Kidney epithelial cell (primary cell): ENCODE results near the gene TM6SF1. TPM values are rescaled to one million over a fixed set of nuclear protein-coding genes. Genes with fewer than 3 reads are reported as not detected.

Source experiments
- DNase-seq: peaks from one replicate; pipeline ENCODE4 v3.0.0-alpha.2; 2010; ENCODE audit warnings: low read depth
- H3K27me3 ChIP-seq: 2 replicates; pipeline ENCODE4 v1.6.0; 2011; ENCODE audit warnings: low read length; ENCODE audit not compliant: control insufficient read depth, insufficient read depth
- H3K36me3 ChIP-seq: 2 replicates; pipeline ENCODE4 v1.5.1; 2011; ENCODE audit warnings: low read length; ENCODE audit not compliant: control insufficient read depth, insufficient read depth
- H3K4me3 ChIP-seq: 2 replicates; pipeline ENCODE4 v1.5.1; 2011; ENCODE audit warnings: low read depth, mild to moderate bottlenecking, control low read depth, low read length
- CTCF ChIP-seq: IDR thresholded peaks from 2 replicates; pipeline ENCODE4 v1.5.1; 2011; ENCODE audit warnings: mild to moderate bottlenecking, moderate library complexity, low read length, control low read depth, inconsistent platforms; ENCODE audit not compliant: insufficient read depth, poor library complexity, severe bottlenecking
- total RNA-seq: library from RNA; depleted of rRNA; stranded (reverse); fragments of >200 nt; gene quantifications from 2 replicates; pipeline ENCODE4 v1.2.3, GENCODE V29; 2015

The TM6SF1 gene
- total RNA-seq, 1 donor from 2014 or later, result 21.4 TPM

- Histone ChIP-seq H3K4me3 (no peak overlapping the region), H3K36me3 (no peaks in the 10 kb centered on the region), H3K27me3 (no peaks in the 10 kb centered on the region)
- DNase-seq, result no peak
- TF ChIP-seq CTCF, result no peak
Observed at GRCh38 chr15:83115831-83116565, 8.6 kb downstream of the TM6SF1 start.

- H3K4me3 ChIP-seq, result no peak overlapping the region
- DNase-seq, result no peak
- TF ChIP-seq CTCF, result no peak
Observed at GRCh38 chr15:83118291-83118827, 10.9 kb downstream of the TM6SF1 start.

GRCh38 chr15:83118968-83119367, 11.5 kb downstream of the TM6SF1 start:
- no peak overlapping the region for H3K4me3 ChIP-seq
- no peak for DNase-seq
- H3K36me3 ChIP-seq, result no peaks in the 10 kb centered on the region
- no peaks in the 10 kb centered on the region for H3K27me3 ChIP-seq
- no peak for TF ChIP-seq CTCF

More at GRCh38 chr15:83118291-83118827, 10.9 kb downstream of the TM6SF1 start:
- no peaks in the 10 kb centered on the region for H3K36me3 ChIP-seq
- H3K27me3 ChIP-seq, result no peaks in the 10 kb centered on the region

GRCh38 chr15:83119968-83120581, 12.6 kb downstream of the TM6SF1 start:
- Histone ChIP-seq H3K36me3 (no peaks in the 10 kb centered on the region), H3K4me3 (no peak overlapping the region), H3K27me3 (no peaks in the 10 kb centered on the region)
- no peak for DNase-seq
- TF ChIP-seq CTCF, result no peak

- DNase-seq, result no peak
Observed at GRCh38 chr15:83123529-83123928, 16.1 kb downstream of the TM6SF1 start.

More at GRCh38 chr15:83123529-83123928, 16.1 kb downstream of the TM6SF1 start:
- no peak overlapping the region for H3K4me3 ChIP-seq
- no peaks in the 10 kb centered on the region for H3K36me3 ChIP-seq
- H3K27me3 ChIP-seq, result no peaks in the 10 kb centered on the region
- no peak for TF ChIP-seq CTCF
